Stimulated activated CD4-positive, alpha-beta T cell treated with anti-CD3 and anti-CD28 coated beads, Interleukin-1b, Interleukin-23, amount 100 ng/mL, for 1 hour (primary cell): Measurements from ENCODE around the gene TMEM95.
A peak's percentile ranks its signal among the peaks of the same experiment; 100 is the strongest.

ENCODE experiments used
- DNase-seq, 2 donors: peaks; one replicate each; pipeline ENCODE4 v3.0.0-alpha.2; 2020; ENCODE audit warnings: low read depth in 2 of 2

TMEM95 gene

DNA sequence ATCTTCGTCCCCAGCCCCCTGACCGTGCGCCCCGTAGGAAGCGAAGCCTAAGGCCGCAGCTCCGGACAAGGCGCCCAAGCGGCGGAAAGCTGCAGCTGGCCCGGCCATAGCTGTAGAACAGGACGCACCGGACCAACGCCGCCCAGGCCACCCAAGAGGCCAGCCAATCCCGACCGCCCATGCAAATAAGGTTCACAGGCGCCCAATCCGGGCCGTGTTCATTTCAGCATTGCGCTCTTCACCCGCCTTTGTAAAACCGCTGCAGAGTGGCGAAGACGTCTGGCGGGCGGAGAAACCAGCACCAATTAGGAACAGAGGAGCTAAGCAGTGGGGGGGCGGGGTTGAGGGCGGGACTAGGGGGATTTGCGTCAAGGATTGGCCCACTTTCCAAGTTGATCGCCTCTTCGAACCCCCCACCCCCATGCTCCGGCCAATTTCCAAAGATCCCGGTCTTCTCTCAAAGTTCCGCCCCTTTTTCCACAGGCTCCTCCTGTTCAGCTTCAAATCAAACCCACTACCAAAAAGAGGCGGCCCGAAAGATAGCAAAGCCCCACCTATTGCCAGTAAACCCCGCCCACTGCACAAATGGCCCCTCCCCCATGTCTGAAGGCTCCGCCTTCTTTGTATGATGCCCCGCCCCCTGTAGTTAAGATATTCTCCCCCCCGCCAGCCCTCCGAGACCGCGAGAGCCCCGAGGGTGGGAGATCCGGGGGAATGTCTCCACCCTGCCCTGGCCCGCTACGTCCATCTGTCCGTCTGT is 49.2 kb downstream of the TMEM95 start, which contains the start of gene TMEM256:
TSS of gene TMEM256 (minus strand) at position 121 of the 760 bp plus-strand sequence. CDS start at position 108, 13 bp downstream.
- DNase-seq = peak; percentile 86 to 88

DNA sequence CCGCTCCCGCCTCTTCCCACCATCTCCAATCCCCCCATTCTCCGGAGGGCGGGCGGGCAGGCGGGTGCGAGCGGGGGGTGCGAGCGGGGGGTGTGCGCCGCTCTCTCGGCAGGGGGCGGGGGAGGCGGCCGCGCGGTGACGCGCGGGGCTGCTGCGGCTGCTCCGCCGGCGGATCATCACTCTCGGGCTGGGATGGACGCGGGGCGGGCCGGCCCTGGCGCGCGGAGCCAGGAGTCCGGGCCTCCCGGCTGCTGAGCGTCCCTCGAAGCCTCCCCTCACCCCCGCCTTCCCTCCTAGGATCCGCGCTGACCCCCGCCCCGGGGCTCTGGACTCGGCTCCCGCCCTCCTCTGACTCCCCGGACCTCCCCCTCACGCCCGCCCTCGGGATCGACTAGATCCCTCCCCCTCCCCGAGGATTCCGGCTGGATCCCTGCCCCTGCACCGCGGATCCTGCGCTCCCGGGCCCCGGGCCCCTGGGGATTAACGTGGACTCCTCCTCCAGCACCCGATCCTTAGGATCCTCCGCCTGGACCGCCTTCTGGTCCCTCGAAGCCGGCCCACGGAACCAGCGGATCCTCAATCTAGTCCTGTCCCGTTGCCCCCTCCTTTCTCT is 49.9 kb downstream of the TMEM95 start:
- DNase-seq = peak in 1 of 2 donors; percentile 42

DNA sequence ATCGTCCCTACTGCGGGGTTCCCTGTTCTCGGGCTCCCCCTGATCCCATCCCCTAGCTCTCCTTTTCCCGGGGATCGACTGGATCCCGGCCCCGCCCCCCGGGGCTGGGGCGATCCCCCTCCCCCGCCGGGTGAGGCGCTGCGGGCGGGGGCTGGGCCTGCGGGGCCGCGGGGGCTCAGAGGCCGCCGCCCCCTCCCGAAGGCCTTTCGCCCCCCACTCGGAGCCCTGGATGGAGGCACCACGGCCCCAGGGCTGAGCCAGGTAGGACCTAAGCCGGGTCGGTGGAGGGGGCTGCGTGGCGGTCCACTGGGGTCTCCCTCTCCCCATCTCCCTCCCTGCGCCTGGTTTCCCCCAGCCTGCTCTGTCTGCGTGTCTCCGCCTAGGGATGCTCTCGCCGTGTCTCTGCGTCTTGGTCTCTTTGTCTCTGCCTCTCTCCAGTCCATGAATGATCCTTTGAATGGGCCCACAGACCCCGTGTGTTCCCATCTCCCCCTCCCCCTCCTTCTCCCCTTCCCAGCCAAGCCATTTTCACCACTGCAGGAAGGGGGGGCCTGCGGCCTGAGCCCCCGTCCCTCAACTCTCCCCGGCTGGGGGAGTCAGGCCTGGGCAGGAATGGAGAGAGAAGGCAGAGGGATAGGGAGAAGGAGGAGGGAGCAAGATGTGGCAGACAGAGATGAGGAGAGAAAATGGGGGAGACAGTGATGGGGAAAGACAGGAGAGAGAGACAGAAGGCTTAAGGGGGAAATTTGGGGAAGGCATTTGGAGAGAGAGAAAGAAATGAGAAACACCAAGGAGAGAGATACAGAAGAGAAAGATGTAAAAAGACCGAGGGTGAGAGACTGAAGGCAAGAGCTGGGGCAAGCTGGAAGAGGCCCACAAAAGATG is 50.6 kb downstream of the TMEM95 start:
- DNase-seq = no peak

DNA sequence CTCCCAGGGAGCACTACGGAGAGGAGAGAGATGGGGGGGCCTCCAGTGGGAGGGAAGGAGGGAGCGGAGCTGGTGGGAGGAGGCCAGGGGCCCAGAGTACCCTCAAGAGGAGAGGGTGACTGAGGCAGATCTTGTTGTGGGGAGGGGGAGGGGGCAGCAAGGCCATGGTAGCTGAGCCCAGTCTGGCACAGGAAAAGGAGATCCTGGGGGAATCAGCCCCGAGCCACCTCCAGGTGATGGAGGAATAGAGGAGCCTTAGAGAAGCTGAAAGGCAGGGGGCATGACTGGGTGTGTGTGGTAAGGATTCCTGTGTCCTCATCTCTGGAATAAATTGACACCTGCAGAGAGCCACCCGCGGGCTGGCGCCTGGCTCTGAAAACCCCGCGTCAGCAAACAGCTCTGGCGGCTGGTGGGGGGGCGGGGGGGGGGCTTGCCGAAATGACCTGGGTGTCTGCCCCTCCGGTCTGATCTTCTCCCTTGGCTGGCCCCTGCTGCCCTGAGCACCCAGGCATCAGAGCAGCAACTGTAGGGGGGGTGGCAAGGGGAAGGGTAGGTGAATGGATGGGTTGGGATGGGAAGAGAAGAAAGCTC is 51.4 kb downstream of the TMEM95 start:
- no peak for DNase-seq
